Anterior cingulate cortex (tissue), 58 donors: ENCODE results near the gene RASGRF1.
A peak's percentile ranks its signal among the peaks of the same experiment; 100 is the strongest.

Experiments used
- DNase-seq, 58 donors: peaks; one replicate each; lab custom pipeline; 2025; lab: John Stamatoyannopoulos, UW

The RASGRF1 gene

DNA sequence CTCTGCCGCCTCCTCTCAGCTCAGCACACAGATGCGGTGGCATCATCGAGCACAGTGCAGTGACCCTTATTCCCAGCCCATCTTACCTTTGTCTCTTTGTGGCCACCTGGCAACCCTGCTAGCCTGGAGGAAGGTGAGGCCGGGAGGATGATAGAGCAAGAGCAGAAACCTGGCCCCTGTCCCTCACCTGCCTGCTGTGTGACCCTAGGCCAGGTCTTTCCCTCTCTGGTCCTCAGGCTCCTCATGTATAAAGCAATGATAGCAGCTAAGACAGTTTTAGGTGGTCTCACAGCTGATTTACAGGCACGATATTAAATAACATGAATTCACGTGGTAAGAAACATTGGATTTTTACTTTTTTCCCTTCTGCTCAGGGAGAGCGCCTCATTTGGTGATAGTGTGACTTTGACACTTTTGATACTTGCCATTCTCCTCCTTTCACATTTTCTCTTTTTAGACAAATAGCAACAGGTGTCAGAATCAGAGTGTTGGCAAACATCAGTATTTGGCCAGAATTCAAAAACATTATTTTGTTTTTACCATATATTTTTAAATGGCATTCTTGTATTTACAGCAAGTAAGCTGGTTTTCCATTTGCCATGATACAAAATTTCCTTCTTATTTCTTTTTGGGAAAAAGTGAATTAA lies 116.2 kb downstream of the RASGRF1 start:
- no peak for DNase-seq

DNA sequence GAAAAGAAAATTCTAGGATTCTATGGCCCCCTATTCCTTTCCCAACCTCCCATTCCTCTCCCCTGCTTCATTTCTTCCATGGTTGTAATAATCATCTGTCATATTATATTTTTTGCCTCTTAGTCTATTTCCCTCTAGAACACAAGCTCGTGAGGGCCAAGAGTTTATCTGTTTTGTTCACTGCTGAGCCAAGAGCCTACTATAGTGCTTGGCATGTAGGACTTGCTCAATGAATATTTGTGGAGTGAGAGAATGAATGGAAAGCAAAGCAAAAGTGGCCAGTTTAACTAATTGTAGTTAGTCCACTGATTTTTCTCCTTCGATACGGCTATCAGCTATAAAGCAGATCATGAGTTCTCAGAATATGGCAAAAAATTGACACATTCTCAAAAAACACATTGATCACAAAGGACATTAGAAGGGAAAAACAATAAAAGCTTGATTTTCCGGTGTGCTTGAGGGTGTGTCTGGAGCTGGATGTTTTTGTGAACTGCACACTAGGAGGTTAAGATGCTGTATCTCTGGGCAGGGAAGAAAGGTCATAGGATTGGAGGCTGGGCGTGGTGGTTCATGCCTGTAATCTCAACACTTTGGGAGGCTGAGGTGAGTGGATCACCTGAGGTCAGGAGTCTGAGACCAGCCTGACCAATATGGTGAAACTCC lies 120.8 kb downstream of the RASGRF1 start:
- DNase-seq = no peak

DNA sequence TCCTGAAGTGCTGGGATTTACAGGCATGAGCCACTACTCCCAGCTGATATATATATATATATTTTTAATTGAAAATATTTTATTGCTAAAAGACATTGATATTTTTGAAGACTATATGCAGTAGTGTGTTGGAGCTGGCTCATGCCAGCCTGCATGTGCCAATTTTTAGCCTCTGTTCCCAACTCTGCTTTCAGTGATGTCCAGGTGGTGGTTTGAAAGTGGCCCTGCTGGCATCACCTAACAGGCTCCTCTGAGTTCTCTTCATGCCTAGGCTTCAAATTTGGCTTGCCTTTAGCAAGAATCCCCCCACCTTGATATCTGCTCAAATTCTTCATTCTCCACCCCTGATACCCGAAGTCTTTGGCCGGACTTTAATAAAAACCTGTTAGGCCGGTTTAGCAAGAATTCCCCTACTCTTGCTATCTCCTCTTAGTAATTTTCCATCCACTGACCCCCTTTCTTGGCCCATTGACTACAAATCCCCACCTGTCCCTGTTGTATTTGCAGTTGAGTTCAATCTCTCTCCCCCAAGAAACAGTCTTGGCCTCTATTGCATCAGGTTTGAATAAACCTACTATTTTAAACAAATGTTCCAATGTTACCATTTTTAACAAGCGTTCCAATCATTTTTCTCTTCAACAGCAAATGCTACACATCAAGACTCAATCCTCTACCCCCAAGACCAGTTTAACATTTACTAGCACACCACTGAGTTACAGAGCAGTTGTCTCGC lies 121.9 kb downstream of the RASGRF1 start:
- DNase-seq = no peak

DNA sequence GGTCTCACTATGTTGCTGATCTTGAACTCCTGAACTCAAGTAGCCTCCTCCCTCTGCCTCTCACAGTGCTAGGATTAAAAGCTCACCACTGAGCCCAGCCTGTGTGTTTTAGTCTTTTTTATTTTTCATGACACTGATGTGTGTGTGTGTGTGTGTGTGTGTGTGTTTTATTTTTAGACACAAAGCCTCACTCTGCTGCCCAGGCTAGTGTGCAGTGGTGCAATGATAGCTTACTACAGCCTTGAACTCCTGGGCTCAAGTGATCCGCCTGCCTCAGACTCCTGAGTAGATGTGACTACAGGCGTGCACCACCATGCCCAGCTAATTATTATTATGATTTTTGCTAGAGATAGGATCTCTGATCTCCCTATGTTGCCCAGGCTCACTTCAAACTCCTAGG lies 122.5 kb downstream of the RASGRF1 start:
- no peak for DNase-seq

DNA sequence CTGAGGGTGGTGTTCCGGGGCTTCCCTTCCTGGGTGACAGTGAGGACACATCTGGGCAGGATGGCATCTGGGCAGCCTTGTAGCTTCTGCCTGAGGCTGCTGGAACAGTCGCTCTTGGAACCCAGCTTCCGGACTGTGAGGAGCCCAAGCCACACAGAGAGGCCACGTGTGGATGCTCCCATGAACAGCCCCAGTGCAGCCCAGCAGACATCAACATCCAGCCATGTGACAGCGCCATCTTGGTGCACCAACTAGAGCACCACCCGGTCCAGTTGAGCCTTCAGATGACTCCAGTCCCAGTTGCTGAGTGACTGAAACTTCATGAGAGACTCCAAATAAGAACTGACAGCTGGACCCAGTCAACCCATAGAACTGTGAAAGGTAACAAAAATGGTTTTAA lies 130.3 kb downstream of the RASGRF1 start:
- DNase-seq = no peak

DNA sequence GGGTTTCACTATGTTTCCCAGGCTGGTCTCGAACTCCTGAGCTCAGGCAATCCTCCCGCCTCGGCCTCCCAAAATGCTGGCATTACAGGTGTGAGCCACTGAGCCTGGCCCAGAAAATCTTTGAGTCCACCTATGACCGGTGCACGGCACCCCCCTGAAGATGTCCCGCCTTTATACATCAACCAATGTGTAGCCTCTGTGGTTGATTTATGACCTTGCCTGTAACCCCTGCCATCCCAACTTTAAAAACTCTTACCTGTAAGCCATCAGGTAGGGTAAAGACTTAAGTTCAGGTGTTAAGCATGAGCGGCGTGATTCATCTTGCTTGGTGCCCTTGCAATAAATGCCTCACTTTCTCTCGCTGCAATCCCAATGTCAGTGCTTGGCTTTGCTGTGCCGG lies 131.2 kb downstream of the RASGRF1 start:
- no peak for DNase-seq

DNA sequence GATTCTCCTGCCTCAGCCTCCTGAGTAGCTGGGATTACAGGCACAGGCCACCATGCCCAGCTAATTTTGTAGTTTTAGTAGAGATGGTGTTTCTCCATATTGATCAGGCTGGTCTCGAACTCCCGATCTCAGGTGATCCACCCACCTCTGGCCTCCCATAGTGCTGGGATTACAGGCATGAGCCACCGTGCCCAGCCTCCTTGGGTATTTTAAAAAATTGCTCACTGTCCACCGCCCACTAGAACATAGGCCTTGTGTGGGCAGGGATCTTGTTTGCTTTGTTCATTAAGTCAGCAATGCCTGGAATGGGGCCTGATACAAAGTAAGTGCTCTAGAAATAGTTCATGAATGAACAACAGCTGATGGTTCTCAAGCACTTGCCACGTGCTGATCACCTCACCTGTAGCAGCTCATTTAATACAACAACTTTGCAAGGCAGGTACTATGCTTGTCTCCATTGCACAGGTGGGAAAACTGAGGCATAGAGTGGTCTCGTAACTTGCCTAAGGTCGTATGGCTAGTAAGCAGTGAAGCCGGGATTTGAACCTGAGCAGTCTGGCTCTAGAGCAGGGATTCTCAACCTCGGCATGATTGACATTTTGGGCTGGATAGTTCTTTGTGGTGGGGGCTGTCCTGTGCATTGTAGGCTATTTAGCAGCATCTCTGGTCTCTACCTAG lies 133.0 kb downstream of the RASGRF1 start:
- DNase-seq = no peak

DNA sequence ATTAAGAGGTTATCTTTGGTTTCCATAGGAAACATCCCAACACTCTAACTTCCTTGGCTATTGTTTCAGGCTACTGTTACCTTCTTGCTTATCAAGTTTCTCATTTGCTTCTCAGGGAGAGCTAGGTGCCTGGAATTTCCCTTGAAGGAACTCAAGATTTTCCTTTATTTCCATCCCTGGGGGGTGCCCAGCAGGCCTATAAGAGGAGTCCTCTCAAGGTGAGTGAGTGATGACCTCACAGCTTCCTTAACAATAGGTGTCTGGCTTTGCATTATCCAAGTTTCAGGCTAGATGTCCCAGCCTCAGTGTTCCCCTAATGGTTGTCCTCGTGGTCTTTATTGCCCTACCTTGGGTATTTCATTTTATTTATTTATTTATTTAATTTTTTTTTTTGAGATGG lies 133.6 kb downstream of the RASGRF1 start:
- DNase-seq = no peak

DNA sequence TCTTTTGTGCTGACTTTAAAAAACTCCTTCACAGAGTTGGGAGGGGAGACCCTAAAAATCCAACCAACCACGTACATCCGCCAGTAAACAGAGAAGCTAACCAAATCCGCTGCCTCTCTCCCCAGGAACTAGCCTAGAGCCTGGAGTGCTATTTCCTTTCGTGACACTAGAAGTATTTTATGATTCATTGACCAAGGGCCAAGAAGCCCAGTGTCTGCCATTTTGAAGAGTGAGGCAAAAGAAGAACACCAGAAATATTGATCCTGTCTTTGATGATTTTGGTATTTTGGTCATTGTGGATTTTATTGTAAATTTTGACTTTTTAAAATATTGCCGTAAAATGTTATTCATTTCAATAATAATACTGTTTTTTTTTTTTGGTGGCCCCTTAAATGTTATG lies 135.2 kb downstream of the RASGRF1 start:
- no peak for DNase-seq

DNA sequence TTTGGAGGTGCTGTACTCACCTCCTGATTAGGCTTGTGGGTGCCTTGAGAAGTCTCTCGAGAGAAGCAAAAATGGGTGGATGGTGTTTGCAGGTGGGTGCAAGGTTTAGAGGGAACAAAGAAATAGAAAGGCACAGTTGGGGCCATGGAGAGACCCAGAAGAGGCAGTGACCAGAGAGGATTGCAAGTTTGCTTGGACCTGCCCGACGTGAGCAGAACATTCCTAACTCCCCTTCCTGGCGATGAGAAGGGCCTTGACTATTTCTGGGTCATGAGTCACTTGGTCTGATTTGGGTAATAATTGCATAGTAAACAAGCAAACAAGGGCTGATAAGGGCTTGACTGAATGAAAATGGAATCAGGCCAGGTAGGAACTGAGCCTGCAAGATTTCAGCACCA lies 138.7 kb downstream of the RASGRF1 start:
- no peak for DNase-seq

DNA sequence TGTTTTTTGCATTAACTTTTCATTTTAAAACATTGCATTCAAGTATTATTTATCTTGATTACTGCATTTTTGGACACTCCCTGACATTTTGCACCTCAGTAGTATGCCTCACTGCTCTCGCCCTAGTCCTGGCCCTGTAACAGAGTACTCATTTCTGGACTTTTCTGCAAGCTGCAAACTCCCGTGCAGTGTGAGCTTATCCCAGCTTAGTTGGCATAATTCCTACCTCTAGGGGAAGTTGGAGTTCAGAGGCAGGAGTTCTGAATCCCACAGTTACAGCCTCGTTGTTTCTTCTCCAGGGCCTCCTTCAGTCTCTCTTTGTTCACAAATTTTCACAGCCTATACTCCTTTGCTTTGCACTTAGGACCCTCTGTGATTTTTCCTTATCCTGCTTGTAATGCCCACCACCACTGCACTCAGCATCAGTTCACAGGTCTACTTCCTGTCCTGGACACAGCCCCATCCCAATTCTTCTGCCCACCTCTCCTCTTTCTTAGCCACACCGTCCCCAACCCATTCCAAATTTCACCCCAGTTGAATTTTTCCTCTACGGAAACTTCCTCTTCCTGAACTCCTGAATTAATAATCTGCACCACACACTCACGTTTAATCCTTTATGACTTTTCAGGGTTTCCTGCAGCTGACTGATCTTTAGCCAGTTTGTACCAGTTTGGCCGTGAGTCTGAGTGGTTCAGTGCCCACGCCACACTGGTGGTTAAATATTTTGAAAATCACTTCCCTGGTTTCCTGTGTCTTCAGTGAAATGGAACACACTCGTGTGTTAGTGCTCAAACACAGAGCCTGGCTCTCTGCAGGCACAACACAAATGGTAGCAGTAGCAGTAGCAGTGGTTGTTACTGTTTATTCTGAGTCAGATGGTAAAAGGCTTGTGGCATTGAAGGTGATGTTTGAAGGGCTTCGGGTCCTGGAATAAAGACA lies 139.4 kb downstream of the RASGRF1 start:
- DNase-seq = peak in 1 of 58 donors; percentile 28

DNA sequence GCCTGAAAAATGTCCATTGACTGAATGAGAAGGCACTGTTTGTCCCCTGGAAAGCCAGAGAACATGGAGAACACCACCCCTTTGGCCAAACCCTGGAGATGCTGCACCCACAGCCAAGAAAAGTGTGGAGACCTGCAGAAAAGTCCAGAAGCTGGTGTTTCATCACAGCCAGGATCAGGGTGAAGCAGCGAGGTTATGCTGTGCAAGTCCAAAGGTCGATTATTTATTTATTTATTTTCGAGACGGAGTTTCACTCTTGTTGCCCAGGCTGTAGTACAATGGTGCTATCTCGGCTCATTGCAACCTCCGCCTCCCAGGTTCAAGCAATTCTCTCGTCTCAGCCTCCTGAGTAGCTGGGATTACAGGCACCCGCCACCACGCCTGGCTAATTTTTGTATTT lies 140.2 kb downstream of the RASGRF1 start:
- no peak for DNase-seq

DNA sequence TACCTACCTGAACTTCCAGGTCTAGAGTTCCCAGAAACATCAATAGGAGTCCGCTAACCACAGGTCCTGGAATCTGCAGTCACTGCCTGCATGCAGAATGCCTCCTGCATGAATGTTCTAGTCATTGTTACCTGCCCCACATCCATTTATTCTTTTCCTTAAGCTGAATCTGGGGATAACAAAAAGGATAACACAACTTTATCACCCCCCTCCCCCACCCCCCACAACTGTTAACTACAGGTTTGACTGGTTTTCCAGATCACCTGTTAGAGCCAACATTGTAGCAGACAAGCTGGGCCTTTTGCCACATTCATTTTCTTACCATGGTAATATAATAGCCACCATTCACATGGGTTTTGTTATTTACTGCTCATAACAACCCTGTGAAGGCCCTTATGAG lies 141.1 kb downstream of the RASGRF1 start:
- DNase-seq = no peak

DNA sequence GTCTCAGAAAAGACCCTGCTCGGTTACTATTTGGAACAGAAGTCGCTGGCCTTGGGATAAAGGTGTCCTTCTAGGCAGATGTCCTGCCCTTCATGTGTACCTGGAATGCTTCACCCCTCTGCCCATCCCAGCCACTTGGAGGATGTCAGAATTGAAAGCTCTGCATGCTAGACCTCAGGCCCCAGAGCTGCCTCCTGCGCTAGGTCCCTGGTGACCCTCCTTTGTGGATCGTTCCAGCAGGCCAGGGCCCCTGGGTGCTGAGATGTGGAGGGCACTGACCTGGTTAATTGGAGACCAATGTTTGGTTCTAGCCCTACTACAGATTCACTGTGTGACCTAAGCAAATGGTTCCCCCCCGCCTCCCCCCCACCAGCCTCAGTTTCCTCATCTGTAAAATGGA lies 143.1 kb downstream of the RASGRF1 start:
- no peak for DNase-seq

DNA sequence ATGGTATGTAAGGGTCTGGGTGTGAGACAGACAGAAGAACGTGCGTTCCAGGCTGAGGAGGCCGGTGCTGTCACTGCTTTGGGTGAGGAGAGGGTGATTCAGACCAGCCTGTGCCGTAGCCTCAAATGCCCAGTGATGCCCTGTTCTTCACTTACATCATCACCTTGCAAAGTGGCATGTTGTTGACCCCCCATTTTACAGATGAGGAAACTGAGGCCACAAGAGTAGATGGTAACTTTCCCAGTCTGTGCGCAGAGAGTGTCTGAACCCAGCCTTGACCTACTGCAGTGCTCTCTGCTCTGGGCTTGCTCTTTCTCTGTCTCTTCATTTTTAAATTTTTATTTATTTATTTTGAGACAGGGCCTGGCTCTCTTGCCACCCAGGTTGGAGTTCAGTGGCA lies 144.1 kb downstream of the RASGRF1 start:
- no peak for DNase-seq

DNA sequence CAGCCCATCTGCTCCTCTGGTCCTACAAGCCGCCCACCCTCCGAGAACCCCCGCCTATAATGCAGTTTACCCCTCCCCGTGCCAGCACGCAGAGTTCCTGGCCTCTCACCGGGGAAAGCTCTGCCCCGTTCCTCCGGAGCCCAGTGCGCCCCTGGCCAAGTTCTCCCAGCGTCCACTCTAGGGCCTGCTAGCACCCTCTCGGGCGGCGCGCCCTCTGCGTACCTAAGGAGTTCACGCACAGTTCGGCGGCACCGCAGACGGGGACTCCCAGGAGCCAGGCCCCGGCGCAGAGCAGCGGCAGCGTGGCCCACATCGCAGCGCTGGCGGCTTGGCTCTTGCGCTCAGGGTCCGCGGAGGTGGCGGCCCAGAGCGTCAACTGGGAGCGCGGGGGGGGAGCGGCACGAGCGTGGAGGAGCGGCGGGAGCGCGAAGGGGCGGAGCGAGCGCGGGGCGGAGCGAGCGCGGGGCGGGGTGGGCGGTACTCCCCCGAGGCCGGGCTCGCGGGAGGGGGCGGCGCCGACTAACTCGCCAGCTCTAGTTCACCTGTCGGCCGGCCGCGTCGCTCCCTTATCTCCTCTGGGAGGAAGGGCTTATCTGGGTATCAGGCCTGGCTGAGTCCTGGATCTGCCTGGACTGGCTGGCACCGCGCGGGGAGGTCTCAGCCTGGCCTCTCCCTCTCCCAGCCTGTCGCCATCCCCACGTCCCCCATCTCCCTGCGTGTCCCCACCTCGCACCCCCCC lies 145.7 kb downstream of the RASGRF1 start, which contains the start of gene CTSH:
TSS of gene CTSH (minus strand) at position 378 of the 739 bp plus-strand sequence. CDS start at position 313, 65 bp downstream.
- peak in 51 of 58 donors; percentile 20 to 81 (median 61) for DNase-seq

DNA sequence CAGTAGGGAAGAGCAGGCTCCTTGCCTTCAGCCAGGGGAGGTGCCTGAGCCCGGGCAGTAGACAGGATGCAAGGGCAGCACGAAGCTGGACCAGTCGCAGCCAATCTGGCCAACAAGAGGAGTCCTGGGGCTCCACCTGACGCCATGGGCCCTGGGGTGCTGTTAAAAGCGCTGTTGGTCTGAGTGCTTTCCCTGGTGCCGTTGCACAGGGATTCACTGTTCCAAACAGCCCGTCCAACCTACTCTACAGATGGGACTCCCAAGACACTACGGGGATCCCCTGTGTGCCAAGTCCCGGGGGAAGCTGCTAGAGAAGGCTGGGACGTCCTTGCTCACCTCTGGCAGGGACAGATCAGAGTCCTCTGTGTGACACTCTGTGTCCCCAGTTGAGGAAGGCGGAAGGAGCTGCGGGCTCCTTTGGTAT lies 146.4 kb downstream of the RASGRF1 start:
- no peak for DNase-seq

DNA sequence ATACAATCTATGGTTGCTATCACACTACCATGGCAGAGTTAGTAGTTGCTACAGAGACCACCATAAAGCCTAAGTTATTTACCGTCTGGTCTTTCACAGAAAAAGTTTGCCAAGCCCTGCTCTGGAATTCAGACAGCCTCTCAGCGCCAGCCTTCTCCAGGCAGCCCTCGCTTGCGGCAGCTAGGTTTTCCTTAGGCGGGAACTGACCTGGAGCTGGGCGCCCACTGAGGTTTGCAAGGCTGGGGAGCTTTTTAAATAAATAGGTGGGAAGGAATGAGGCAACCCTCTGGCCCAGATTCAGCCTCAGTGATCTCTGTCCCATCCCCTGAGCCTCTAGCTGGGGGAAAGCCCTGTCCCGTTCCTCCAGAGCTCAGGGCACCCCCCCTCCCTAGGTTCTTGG lies 146.9 kb downstream of the RASGRF1 start:
- no peak for DNase-seq

DNA sequence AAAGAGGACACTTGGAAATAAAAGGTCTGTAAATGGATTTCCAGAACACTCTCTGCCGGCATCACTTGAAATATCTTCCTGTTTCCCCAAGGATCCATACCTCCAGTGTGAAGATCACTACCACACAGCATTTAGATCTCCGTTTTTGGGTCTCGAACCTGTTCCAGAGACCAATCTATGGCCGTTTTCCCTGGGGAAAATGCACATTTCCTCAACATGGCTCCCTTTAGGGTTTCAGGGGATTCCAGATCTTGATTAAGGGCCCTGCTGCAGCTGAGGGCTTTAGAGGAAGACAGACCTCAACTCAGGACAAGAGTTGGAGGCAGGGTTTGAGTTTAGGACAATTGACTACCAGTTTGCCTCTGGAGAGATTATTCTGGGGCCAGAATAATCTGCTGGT lies 147.8 kb downstream of the RASGRF1 start:
- no peak for DNase-seq
